HFFc6 (cell line): ENCODE data around the gene G6PC3. TPM values are rescaled to one million over a fixed set of nuclear protein-coding genes. Genes with fewer than 3 reads are reported as not detected.

Experiments
- DNase-seq: peaks from one replicate; pipeline ENCODE4 v3.0.0-alpha.2; 2018
- H3K27ac Mint-ChIP-seq: 2 replicates; pipeline ENCODE4 v1.8.0; 2020; ENCODE audit warnings: mild to moderate bottlenecking, mixed read lengths
- H3K27me3 Mint-ChIP-seq: 2 replicates; pipeline ENCODE4 v1.8.0; 2021; ENCODE audit warnings: mild to moderate bottlenecking, moderate library complexity, mixed read lengths; ENCODE audit not compliant: insufficient read depth
- H3K36me3 Mint-ChIP-seq: 2 replicates; pipeline ENCODE4 v1.8.0; 2021; ENCODE audit warnings: low read depth, mixed read lengths
- H3K4me1 Mint-ChIP-seq: 2 replicates; pipeline ENCODE4 v1.8.0; 2020; ENCODE audit warnings: low read depth, mixed read lengths
- H3K4me3 Mint-ChIP-seq: 2 replicates; pipeline ENCODE4 v1.8.0; 2020; ENCODE audit warnings: mild to moderate bottlenecking, moderate library complexity, mixed read lengths
- H3K9me3 Mint-ChIP-seq: 2 replicates; pipeline ENCODE4 v1.8.0; 2020; ENCODE audit warnings: mild to moderate bottlenecking, mixed read lengths
- CTCF ChIP-seq: fragments of 200-600 bp; sonication (generic); IDR thresholded peaks from 2 replicates; pipeline ENCODE4 v1.5.0; 2021; ENCODE audit warnings: antibody characterized with exemption, mild to moderate bottlenecking
- total RNA-seq, 6 experiments: library from RNA; stranded (reverse); fragmentation: NEBNext Ultra II Directional; extraction: Animal tissue kit (Norgen Biotek cat#: 25700); gene quantifications; 2 replicates in 1 of 6; 3 replicates in 5 of 6; pipeline ENCODE4 v1.2.3, GENCODE V29; 2021

Gene G6PC3
- total RNA-seq, 6 experiments from 2014 or later = 96.6 to 123 (median 113) TPM

GRCh38 chr17:44109312-44109630 lies 38.7 kb downstream of the G6PC3 start:
- no peak for TF ChIP-seq CTCF
- H3K4me3 Mint-ChIP-seq = peak overlapping the region; percentile 86
- H3K36me3 Mint-ChIP-seq = peaks cover 4% of the 10 kb centered on the region; the same call in 1 of the 2 replicates
- H3K27me3 Mint-ChIP-seq = no peaks in the 10 kb centered on the region; the same call in none of the 2 replicates
- H3K27ac Mint-ChIP-seq = peak overlapping the region; percentile 88
- DNase-seq = no peak
- H3K9me3 Mint-ChIP-seq = no peaks in the 10 kb centered on the region
- peaks cover 69% of the 10 kb centered on the region for H3K4me1 Mint-ChIP-seq

GRCh38 chr17:44110011-44110686 lies 39.6 kb downstream of the G6PC3 start:
- Mint-ChIP-seq H3K4me1 (peaks cover 62% of the 10 kb centered on the region), H3K9me3 (no peaks in the 10 kb centered on the region), H3K4me3 (peak overlapping the region; percentile 86), H3K27ac (peak overlapping the region; percentile 88), H3K36me3 (peaks cover 4% of the 10 kb centered on the region; the same call in 1 of the 2 replicates), H3K27me3 (no peaks in the 10 kb centered on the region; the same call in 1 of the 2 replicates)
- DNase-seq = no peak
- TF ChIP-seq CTCF = no peak

GRCh38 chr17:44110823-44111633 lies 40.5 kb downstream of the G6PC3 start:
- H3K4me3 Mint-ChIP-seq = peak overlapping the region; percentile 86
- peaks cover 70% of the 10 kb centered on the region for H3K4me1 Mint-ChIP-seq
- H3K9me3 Mint-ChIP-seq = no peaks in the 10 kb centered on the region
- H3K36me3 Mint-ChIP-seq = peaks cover 4% of the 10 kb centered on the region; the same call in 1 of the 2 replicates
- DNase-seq = peak; percentile 89
- H3K27ac Mint-ChIP-seq = no peak overlapping the region; the same call in none of the 2 replicates
- peak; percentile 15; the same call in 1 of the 2 replicates for TF ChIP-seq CTCF
- H3K27me3 Mint-ChIP-seq = no peaks in the 10 kb centered on the region; the same call in none of the 2 replicates

- no peaks in the 10 kb centered on the region; the same call in none of the 2 replicates for H3K27me3 Mint-ChIP-seq
- H3K27ac Mint-ChIP-seq = no peak overlapping the region
- H3K4me1 Mint-ChIP-seq = peaks cover 70% of the 10 kb centered on the region
- H3K36me3 Mint-ChIP-seq = peaks cover 4% of the 10 kb centered on the region; the same call in 1 of the 2 replicates
- no peaks in the 10 kb centered on the region for H3K9me3 Mint-ChIP-seq
- no peak for TF ChIP-seq CTCF
- no peak overlapping the region for H3K4me3 Mint-ChIP-seq
- DNase-seq = no peak
Observed at GRCh38 chr17:44111777-44112176, 41.2 kb downstream of the G6PC3 start.

- Mint-ChIP-seq H3K27ac (peak overlapping the region; percentile 42), H3K9me3 (no peaks in the 10 kb centered on the region), H3K27me3 (no peaks in the 10 kb centered on the region; the same call in none of the 2 replicates), H3K4me1 (peaks cover 63% of the 10 kb centered on the region), H3K4me3 (no peak overlapping the region), H3K36me3 (peaks cover 2% of the 10 kb centered on the region; the same call in 1 of the 2 replicates)
- DNase-seq = no peak
- TF ChIP-seq CTCF = no peak
Observed at GRCh38 chr17:44112284-44113280, 42.0 kb downstream of the G6PC3 start.
